GM20431 (cell line): ENCODE data around the gene YAE1.

Experiments used
- in situ Hi-C: fragments of 300-500 bp; cut with MseI, MboI; formaldehyde crosslinking; loops from one replicate; pipeline ENCODE4 v1.15.0; 2020; ENCODE audit warnings: low sequenced_read_pairs; ENCODE audit not compliant: unreplicated experiment

Gene YAE1

DNA sequence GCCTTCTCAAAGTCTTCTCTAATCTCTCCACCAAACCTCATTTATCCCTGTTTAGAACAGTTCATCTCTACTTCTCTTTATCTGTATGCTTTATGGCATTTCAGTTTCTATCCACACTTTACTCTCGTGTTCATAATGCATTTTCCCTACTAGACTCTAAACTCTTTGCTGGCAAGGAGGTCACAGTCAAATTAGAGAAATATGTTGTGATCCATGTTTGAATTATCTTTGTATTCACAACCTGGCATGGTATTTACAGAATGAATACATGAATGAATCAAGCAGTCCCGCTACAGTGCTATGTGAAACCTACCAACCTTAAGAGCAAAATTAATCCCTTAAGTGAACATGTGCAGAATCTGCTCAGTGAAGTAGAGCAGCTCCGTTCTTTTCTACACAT lies 12.8 kb upstream of the YAE1 start:
- in situ Hi-C loops, result no loop called here

DNA sequence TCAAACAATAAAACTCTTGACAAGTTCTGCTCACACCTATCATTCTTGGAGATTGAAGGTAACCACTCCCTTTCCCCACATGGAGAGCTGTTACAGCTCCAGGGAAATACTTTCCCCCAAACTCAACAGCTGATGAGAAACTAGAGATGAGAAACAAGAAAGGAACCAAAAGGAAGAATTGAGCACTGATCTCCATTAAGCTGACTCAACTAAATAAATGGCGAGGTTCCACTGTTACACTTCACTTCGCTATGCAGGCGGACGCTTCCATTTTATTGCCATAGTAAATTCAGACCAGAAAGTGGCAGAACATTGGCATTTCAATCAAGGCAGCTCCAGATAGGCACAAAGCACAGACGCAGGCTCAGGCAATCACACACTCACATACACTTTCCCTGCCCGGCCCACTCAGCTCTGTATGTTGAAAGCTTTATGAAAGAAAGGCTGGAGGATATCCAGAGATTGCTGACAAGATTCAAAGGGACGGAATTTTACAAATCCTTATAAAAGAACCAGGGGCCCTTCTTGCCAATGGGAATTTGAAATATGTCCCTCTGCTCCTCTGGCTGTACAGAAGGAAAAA lies 11.5 kb upstream of the YAE1 start:
- in situ Hi-C loops, result no loop called here

DNA sequence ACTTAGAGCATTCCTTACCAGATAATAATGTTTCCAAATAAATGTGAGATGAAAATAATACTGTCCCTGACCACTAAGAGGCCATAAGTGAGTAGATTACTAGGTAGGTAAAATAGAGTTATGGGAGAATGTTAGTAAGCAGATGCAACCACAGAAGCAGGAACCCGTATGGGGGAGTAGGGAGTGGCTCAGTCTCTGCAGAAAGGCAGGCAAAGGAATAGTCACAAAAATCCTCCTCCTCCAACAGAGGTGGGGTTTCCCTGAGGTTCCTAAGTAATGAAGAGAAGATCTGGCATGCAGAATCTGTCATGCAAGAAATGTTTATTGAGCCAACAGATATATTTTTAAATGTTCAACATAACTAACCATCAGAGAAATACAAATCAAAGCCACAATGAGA lies 9.0 kb upstream of the YAE1 start:
- in situ Hi-C loops, result no loop called here

DNA sequence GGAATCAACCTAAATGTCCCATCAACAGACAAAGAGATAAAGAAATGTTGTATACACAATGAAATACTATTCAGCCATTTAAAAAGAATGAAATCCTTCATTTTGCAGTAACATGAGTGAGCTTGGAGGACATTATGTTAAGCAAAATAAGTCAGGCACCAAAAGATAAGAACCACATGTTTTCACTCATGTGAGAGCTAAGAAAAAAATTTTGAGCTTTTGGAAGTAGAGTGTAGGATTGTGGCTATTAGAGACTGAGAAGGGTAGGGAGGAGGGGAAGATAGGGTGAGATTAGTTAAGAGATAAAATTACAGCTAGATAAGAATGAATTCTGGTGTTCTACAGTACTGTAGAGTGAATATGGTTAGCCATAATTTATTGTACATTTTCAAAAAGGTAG lies 8.3 kb upstream of the YAE1 start:
- in situ Hi-C loops, result no loop called here

DNA sequence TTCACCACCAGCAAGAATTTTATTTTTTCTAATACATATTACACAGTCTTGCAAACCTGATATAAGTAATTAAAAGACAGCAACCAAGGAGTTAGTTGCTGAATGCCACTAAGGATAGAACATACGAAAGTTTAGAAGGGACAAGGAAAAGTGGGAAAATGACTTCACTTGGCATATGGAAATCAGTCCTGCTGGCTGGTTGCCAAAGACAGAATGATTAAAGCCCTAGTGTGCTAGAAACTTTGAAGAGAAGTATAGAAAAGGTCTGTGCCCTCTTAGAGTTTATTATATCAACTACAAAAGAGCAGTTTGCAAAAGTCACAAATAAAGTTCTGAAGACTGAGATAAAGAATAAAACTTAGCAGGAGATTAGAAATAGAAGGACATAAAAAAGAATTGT lies 5.8 kb upstream of the YAE1 start:
- in situ Hi-C loops, result no loop called here

DNA sequence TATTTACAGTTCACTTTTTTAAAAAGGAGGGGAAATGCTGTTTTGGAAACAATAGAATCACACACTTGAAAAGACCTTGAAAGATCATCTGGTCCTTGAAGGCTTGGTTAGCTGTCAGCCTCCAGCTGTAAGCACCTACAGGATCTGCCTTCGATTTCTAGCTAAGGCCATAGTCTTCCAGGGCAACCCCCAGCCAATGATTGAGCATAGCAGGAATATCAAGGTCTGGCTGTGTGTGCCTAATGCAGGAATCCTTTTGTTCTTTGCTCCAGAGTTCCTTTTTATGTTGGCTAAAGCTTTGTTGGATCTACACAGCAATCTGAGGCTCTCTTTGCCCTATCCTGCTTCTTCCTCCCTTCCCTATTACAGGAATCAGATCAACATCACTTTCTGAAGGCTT lies 5.2 kb upstream of the YAE1 start:
- in situ Hi-C loops, result no loop called here

DNA sequence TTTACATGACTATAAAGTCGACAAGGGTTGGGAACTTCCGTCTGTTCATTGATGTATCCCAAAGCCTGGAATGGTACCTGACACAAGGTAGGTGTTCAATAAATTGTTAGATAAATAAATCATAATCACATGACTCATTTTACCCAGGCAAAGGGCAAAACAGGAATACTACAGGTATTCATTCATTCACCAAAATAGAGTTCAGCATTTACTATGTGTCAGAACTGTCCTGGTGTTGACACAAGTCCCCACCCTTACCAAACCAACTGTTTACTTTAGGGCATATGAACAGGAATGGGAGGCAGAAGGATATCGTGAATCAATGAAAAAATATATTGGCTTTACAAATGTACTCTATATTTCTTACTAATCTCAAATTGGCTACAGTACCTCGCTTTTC lies 666 bp upstream of the YAE1 start:
- in situ Hi-C loops, result no loop called here

DNA sequence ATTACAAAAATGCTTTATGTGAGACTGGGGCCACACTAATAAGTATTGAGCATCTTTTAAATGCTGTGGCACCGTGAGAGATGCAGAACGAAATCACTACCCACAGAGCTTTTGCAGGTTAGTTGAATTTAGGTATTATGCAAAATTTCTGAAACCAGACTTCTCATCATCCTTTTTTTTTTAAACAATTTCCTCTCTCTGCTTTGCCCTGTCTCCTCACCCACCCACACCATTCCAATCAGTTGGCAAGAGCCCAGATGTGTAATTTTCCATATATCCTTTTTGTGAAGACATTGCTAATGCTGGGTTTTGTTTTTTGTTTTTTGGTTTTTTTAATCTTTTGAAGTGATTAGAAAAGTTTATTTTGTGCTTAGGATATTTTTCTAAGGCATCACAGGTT lies 1.1 kb downstream of the YAE1 start:
- in situ Hi-C loops, result no loop called here

DNA sequence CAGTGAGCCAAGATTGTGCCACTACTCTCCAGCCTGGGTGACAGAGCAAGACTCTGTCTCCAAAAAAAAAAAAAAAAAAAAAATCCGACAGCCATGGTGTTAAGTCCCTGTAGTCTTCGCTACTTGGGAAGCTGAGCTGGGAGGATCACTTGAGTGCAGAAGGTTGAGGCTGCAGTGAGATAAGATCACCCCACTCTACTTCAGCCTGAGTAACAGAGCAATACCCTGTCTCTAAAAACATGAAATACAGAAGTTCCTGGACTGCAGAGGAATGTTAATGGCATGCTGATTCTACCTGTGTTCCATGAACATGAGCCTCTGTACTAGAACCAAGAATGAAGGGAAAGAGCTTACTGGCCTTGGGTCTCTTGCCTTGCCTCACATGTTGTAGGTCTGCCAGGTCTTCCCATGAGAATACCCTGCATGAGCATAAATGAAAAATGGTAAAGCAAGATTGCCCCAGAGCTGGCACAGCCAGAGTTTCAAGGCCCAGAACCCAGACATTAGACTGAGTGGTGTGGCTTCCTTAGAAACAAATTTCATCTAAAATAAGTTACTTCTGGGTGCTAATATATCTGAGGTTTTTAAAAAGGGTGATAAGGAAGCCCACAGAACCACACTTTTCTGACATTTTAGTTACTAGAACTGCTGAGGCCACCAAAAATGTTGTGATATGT lies 8.6 kb downstream of the YAE1 start:
- in situ Hi-C loops, result no loop called here

DNA sequence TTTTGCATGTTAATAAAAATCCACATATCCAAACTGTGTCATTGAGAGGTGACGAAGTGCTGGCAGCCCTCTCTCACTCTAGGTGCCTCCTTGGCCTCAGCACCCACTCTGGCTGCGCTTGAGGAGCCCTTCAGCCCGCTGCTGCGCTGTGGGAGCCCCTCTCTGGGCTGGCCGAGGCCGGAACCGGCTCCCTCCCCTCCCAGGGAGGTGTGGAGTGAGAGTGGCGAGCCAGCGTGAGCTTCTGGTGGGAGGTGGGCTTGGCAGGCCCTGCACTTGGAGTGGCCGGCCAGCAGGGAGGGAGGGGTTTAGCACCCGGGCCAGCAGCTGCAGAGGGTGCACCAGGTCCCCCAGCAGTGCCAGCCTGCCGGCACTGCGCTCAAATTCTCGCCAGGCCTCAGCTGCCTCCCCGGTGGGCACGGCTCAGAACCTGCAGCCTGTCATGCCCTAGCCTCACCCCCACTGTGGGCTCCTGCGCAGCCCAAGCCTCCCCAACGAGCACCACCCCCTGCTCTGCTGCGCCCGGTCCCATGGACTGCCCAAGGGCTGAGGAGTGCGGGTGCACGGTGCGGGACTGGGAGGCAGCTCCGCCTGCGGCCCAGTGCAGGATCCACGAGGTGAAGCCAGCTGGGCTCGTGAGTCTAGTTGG lies 11.1 kb downstream of the YAE1 start:
- in situ Hi-C loops, result no loop called here

DNA sequence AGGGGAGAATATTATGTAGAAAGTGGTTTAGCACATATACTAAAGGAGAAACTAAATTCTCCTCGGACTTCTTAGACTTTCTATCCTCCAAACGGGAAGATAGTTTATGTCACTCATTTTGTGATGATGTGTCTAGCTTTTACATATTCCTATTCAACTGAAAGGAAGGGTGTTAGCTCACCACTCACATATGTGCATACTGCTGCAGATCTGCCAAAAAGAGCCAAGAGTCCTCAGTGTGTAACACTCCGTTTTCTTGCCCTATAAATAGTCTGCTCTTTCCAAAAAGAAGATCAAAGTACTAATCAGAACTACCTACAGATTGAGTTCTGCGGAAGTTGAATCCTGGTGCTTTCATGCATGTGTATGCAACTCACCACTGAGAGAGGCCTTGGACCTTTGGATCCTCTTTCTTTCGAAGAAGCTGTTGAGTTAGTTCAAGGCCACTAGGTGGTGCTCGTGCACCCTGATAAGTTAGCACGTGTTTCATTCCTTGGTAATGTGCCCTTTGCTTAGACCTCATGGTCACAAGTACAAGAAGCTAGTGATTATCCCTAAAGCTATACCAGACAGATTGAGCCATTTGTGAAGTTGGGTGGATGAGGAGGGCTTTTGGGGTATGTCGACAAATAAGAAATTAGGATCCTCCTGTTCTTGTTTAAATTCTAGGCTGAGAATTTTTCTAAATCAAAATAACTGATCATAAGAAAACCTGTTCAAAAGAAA lies 14.1 kb downstream of the YAE1 start:
- in situ Hi-C loops, result loop anchor here (10.0 kb wide), 1 partner anchor 164 kb away; no protein-coding TSS in a partner anchor

DNA sequence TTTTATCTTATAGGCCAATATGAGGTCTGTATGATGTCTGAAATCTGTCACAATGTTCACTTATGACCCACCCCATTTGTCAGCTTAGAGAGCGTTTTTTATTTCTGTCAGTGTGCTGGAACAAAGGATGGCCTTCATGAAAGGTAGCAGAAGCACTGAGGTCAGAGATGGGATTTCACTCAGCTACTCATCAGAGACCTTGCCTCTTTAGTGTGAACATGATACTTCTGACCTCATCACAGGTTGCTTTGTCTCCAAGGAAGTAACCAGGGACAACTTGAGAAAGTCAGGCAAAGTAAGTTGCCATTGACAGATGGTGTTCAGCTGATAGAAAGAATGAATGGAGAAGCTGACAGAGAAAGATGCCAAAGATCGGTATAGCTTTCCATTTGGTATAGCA lies 16.3 kb downstream of the YAE1 start:
- in situ Hi-C loops, result loop anchor here (10.0 kb wide), 1 partner anchor 162 kb away; no protein-coding TSS in a partner anchor

DNA sequence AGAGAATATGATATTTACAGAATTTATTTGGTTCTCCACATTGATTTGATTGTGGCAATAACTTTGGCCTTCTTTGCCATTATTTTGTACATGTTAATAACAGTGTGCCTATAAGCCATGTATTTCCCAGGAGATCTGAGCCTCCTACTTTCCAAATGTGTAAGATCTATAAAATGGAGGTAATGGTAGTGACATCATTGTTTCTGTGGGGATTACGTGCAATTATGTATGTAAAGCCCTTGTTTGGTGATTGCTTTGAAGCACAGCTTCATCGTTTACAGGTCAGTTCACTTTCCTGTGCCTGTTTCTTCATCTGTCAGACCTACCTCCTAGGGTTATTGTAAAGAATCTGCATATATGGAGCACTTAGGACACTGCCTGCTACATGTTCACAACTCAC lies 17.3 kb downstream of the YAE1 start:
- in situ Hi-C loops, result loop anchor here (10.0 kb wide), 1 partner anchor 161 kb away; no protein-coding TSS in a partner anchor

DNA sequence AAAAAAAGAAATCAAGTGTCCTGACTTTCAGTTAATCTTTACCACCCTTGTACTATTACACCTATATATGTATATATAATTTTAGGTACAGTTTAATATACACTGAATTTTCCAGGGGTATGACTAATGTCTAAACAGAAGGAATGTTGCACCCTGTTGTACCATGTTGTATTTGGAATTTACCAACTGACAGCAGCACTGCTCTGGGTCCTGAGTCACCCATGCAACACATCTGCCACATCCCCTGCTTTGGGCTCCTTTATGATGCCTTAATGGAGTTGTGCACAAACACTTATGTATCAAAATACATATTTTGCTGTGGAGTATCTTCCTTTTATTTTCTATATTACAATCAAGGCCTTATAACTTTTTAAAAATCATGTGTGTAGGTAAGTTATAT lies 21.2 kb downstream of the YAE1 start:
- in situ Hi-C loops, result loop anchor here (10.0 kb wide), 1 partner anchor 157 kb away; no protein-coding TSS in a partner anchor

DNA sequence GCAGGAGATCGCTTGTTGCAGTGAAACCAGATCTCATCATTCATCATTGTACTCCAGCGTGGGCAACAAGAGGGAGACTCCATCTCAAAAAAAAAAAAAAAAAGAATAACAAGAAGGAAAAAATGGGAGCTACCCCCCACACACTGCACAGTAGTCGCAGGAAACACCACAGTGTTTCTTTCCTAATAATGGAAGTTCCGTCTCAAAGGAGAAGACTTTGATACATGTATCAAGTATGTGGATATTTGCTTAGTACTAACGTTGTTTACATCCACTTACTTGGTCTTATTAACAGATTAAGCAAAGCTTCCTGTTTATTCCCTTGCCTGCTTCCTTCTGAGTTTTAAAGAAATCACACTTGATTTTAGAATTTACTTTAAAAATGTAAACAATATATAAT lies 22.2 kb downstream of the YAE1 start:
- in situ Hi-C loops, result loop anchor here (10.0 kb wide), 1 partner anchor 156 kb away; no protein-coding TSS in a partner anchor

DNA sequence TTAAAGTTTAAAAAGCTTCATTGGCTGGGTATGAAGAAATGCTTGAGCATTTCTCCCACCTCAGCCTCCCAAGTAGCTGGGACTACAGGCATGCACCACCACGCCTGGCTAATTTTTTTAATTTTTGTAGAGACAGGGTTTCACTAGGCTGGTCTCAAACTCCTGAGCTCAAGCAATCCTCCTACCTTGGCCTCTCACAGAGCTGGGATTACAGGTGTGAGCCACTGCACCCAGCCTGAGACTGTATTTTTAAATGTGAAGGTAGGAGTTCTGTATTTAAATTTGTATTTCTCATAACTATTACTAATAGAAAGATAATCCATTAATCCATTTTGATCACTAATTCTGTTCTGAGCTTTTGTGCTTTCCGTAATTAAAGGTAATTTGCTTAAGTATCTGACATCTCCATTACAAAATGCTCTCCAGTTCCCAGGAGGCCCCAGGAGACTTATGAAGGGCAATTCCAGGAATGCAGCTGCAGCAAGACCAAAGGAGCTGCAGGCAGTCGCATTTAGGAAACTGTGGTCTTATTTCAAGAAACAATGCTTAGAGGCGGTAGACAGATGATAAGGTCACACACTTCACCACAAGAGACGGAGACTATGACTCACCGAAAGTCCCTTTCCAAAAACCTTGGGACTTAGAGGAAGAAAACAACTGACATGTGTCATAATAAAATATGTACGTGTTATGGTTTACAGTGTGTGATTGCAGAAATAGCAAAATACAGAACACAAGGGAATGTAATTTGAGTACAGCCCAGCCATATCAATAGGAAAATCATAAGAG lies 23.3 kb downstream of the YAE1 start:
- in situ Hi-C loops, result loop anchor here (10.0 kb wide), 1 partner anchor 155 kb away; no protein-coding TSS in a partner anchor

DNA sequence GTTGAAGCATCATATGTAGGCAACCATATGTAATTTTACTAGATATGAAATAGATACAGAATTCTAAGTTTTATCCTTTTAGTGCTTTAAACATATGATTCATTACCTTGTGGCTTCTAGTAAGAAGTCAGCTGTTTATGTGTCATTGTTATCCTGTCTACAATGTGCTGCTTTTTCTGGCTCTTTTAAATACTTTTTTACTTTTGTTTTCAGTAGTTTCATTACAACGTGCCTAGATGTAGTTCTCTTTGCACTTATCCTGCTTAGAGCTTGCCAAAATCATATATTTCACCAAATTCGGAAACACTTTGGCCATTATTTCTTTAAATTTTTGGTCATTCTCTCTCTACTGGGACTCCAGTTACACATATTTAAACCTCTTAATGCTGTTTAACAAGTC lies 26.4 kb downstream of the YAE1 start:
- in situ Hi-C loops, result no loop called here

DNA sequence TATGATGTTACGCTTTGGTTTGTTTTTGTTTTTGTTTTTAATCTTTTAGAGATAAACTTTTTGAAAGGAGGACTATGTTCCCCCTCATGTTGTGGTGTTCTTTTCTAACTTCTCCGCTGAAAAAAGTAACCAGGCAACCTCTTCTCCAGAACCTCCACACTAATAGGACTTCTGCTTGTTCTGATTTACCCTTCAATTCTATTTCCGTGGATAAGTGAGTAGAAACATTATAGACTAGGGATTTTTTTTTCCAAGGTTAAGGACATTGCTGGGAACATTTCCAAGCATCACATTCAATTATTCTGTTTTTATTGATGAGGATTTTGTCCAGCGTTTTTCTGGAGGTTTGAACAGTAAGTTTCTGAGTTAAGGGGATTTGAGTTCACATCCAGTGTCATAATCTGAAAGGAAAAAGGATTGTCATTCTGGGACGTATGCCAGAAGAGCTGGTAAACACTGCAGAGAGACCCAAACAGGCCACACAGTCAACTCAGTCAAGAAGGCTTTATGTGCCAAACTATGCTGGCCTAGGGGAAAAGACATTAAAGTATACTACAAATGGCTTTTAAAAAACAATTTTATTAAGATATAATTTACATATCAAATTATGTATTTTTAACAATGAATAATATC lies 28.9 kb downstream of the YAE1 start:
- in situ Hi-C loops, result no loop called here

DNA sequence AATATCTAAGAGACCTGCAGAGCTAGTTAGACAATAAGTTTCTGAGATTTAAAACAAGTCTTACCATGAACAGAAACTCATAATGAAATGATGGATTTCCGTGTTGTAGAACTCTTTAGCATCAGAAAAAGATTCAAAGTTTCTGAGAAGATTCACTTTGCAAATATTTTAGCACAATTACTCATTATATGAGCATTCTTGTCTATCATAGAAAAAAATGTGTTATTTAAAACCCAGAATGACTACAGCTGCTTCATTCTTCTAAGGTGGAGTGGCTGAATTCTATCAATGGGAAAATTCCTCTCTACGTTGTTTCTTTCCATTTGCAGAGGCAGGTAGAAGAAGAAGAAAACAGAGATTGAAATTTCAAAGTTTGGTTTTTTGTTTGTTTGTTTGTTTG lies 36.1 kb downstream of the YAE1 start:
- in situ Hi-C loops, result no loop called here

DNA sequence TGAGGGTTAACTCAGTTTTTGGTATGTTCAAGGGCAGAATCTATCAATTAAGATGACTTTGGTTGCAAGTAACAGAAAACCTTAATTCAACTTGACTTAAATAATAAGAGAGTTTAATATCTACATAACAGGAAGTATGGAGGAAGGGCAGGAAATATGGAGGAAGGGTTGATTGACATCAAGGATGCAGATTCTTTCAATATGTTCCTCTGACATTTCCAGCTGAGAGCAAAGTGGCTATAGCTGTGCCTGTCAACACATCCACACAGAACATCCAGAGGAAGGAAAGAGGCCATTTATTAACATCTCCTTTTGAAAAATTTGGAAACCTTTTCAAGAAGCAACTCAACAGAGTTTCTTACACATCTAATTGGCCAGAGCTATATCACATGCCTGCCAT lies 37.7 kb downstream of the YAE1 start:
- in situ Hi-C loops, result no loop called here
